Mesenchymal stem cell (in vitro differentiated cells and primary cell): ENCODE data around the gene CD151.

Experiments used
- DNase-seq: peaks from one replicate; pipeline ENCODE4 v3.0.0-alpha.2; 2013
- H2AFZ ChIP-seq: one replicate; pipeline ENCODE4 v1.6.1; 2013; ENCODE audit warnings: low read depth, mild to moderate bottlenecking, control low read depth, inconsistent platforms, low read length, moderate library complexity
- H2AK5ac ChIP-seq: 2 replicates; pipeline ENCODE4 v1.6.1; 2013; ENCODE audit warnings: low read length, moderate library complexity, mild to moderate bottlenecking, inconsistent platforms; ENCODE audit not compliant: severe bottlenecking
- H2BK120ac ChIP-seq: one replicate; pipeline ENCODE4 v1.6.1; 2013; ENCODE audit warnings: low read depth, mild to moderate bottlenecking, inconsistent platforms, low read length, moderate library complexity
- H2BK12ac ChIP-seq, 2 experiments: one replicate each; pipeline ENCODE4 v1.6.1; 2013; ENCODE audit warnings: inconsistent platforms in 2 of 2, low read length in 2 of 2, mild to moderate bottlenecking in 2 of 2, moderate library complexity in 2 of 2, control low read depth in 1 of 2
- H2BK15ac ChIP-seq: one replicate; pipeline ENCODE4 v1.6.1; 2013; ENCODE audit warnings: mild to moderate bottlenecking, low read depth, inconsistent platforms; ENCODE audit not compliant: poor library complexity, severe bottlenecking
- H2BK5ac ChIP-seq: 2 replicates; pipeline ENCODE4 v1.6.1; 2013; ENCODE audit warnings: low read depth, mild to moderate bottlenecking, low read length, control low read depth, inconsistent platforms; ENCODE audit not compliant: poor library complexity, severe bottlenecking
- H3K14ac ChIP-seq, 2 experiments: one replicate each; pipeline ENCODE4 v1.6.1; 2013; ENCODE audit warnings: inconsistent platforms in 2 of 2, low read length in 2 of 2, control low read depth in 1 of 2, mild to moderate bottlenecking in 1 of 2, moderate library complexity in 1 of 2
- H3K18ac ChIP-seq, 2 experiments: one replicate each; pipeline ENCODE4 v1.6.1; 2013; ENCODE audit warnings: inconsistent platforms in 2 of 2, low read length in 2 of 2, control low read depth in 1 of 2, low read depth in 1 of 2, mild to moderate bottlenecking in 1 of 2
- H3K23ac ChIP-seq, 2 experiments: one replicate each; pipeline ENCODE4 v1.6.1; 2013; ENCODE audit warnings: inconsistent platforms in 2 of 2, low read length in 2 of 2, mild to moderate bottlenecking in 2 of 2, moderate library complexity in 2 of 2, control low read depth in 1 of 2
- H3K27ac ChIP-seq: 2 replicates; pipeline ENCODE4 v1.5.1; 2013; ENCODE audit warnings: mild to moderate bottlenecking, moderate library complexity, low read length, control low read depth, inconsistent platforms; ENCODE audit not compliant: poor library complexity, severe bottlenecking
- H3K27me3 ChIP-seq, 2 experiments: 2 replicates each; pipeline versions ENCODE4 v1.6.1 to v1.7.0; 2013; ENCODE audit warnings: low read length in 2 of 2, mild to moderate bottlenecking in 2 of 2, moderate library complexity in 2 of 2, control low read depth in 1 of 2, inconsistent platforms in 1 of 2; ENCODE audit not compliant: control insufficient read depth in 1 of 2, insufficient read depth in 1 of 2
- H3K36me3 ChIP-seq, 2 experiments: 2 replicates each; pipeline versions ENCODE4 v1.6.1 to v1.7.0; 2013; ENCODE audit warnings: low read length in 2 of 2, control low read depth in 1 of 2, inconsistent platforms in 1 of 2, low read depth in 1 of 2, mild to moderate bottlenecking in 1 of 2; ENCODE audit not compliant: insufficient read depth in 2 of 2, control insufficient read depth in 1 of 2
- H3K4ac ChIP-seq, 2 experiments: one replicate each; pipeline ENCODE4 v1.6.1; 2013; ENCODE audit warnings: inconsistent platforms in 2 of 2, low read length in 2 of 2, mild to moderate bottlenecking in 2 of 2, moderate library complexity in 2 of 2, control low read depth in 1 of 2, low read depth in 1 of 2
- H3K4me1 ChIP-seq: 2 replicates; pipeline ENCODE4 v1.6.1; 2013; ENCODE audit warnings: low read depth, low read length, control low read depth; ENCODE audit not compliant: control insufficient read depth, insufficient read depth
- H3K4me2 ChIP-seq: 2 replicates; pipeline ENCODE4 v1.6.1; 2013; ENCODE audit warnings: low read length, mild to moderate bottlenecking, inconsistent platforms; ENCODE audit not compliant: poor library complexity, severe bottlenecking
- H3K4me3 ChIP-seq, 2 experiments: 2 replicates each; pipeline versions ENCODE4 v1.5.1 to v1.7.0; 2013; ENCODE audit warnings: low read length in 2 of 2, mild to moderate bottlenecking in 2 of 2, control low read depth in 1 of 2, low read depth in 1 of 2; ENCODE audit not compliant: insufficient read depth in 1 of 2
- H3K79me1 ChIP-seq: replicated peaks from 2 replicates; pipeline ENCODE4 v1.6.1; 2013; ENCODE audit warnings: mild to moderate bottlenecking, control low read depth, low read length, inconsistent platforms; ENCODE audit not compliant: poor library complexity, severe bottlenecking
- H3K9ac ChIP-seq: 2 replicates; pipeline ENCODE4 v1.7.0; 2013; ENCODE audit warnings: mild to moderate bottlenecking, low read length, moderate library complexity
- H3K9me3 ChIP-seq: 2 replicates; pipeline ENCODE4 v1.7.0; 2013; ENCODE audit warnings: mild to moderate bottlenecking, low read length; ENCODE audit not compliant: control insufficient read depth
- H4K8ac ChIP-seq: one replicate; pipeline ENCODE4 v1.6.1; 2013; ENCODE audit warnings: inconsistent platforms, mild to moderate bottlenecking, low read length, moderate library complexity
- H4K91ac ChIP-seq: one replicate; pipeline ENCODE4 v1.6.1; 2013; ENCODE audit warnings: mild to moderate bottlenecking, low read length, inconsistent platforms
- WGBS: methylation state at CpG from one replicate; pipeline ENCODE4 v1.1.7; 2013; ENCODE audit warnings: mixed read lengths; 5-methylcytosine and 5-hydroxymethylcytosine counted together

The CD151 gene

GRCh38 chr11:863910-864827, 31.4 kb downstream of the CD151 start:
- H3K4me2 ChIP-seq: no peak overlapping the region
- H3K27me3 ChIP-seq: no peaks in the 10 kb centered on the region
- no peak overlapping the region for H4K8ac ChIP-seq
- peak overlapping the region; percentile 99 for H2AK5ac ChIP-seq
- H3K4ac ChIP-seq: no peak overlapping the region
- H4K91ac ChIP-seq: peak overlapping the region; percentile 2
- no peak overlapping the region for H2BK12ac ChIP-seq
- H3K36me3 ChIP-seq: peaks cover 50 to 62% of the 10 kb centered on the region in 2 experiments
- 95% methylated on average over 29 of the region's 31 CpGs for WGBS
- H3K14ac ChIP-seq: no peak overlapping the region
- DNase-seq: no peak
- H3K4me1 ChIP-seq: peaks cover 60% of the 10 kb centered on the region
- peak overlapping the region in 1 of 2 experiments; percentile 32 for H3K23ac ChIP-seq
- H2BK5ac ChIP-seq: peak overlapping the region; percentile 98
- no peak overlapping the region for H3K18ac ChIP-seq
- no peak overlapping the region for H2BK15ac ChIP-seq
- no peak overlapping the region for H2BK120ac ChIP-seq
- H2AFZ ChIP-seq: no peak overlapping the region
- H3K9me3 ChIP-seq: no peaks in the 10 kb centered on the region
- peak overlapping the region; percentile 93 for H3K27ac ChIP-seq
- no peak overlapping the region for H3K9ac ChIP-seq
- peaks cover 13% of the 10 kb centered on the region for H3K79me1 ChIP-seq
- no peak overlapping the region for H3K4me3 ChIP-seq

GRCh38 chr11:864898-865297, 32.1 kb downstream of the CD151 start:
- H3K36me3 ChIP-seq: peaks cover 50 to 69% of the 10 kb centered on the region in 2 experiments
- DNase-seq: no peak
- H3K4me3 ChIP-seq: no peak overlapping the region
- WGBS: 88% methylated on average over 11 of the region's 11 CpGs
- peak overlapping the region; percentile 30 for H2AK5ac ChIP-seq
- no peak overlapping the region for H3K4ac ChIP-seq
- no peak overlapping the region for H3K18ac ChIP-seq
- H3K4me2 ChIP-seq: no peak overlapping the region
- no peak overlapping the region for H2AFZ ChIP-seq
- H2BK5ac ChIP-seq: no peak overlapping the region
- H2BK120ac ChIP-seq: no peak overlapping the region
- no peak overlapping the region for H4K8ac ChIP-seq
- no peak overlapping the region for H3K9ac ChIP-seq
- no peak overlapping the region for H3K23ac ChIP-seq
- no peak overlapping the region for H3K27ac ChIP-seq
- H3K9me3 ChIP-seq: no peaks in the 10 kb centered on the region
- H3K79me1 ChIP-seq: peaks cover 10% of the 10 kb centered on the region
- no peak overlapping the region for H2BK15ac ChIP-seq
- H3K14ac ChIP-seq: no peak overlapping the region
- H3K4me1 ChIP-seq: peaks cover 55% of the 10 kb centered on the region
- no peak overlapping the region for H2BK12ac ChIP-seq
- no peak overlapping the region for H4K91ac ChIP-seq
- no peaks in the 10 kb centered on the region for H3K27me3 ChIP-seq

- Histone ChIP-seq H2BK120ac (no peak overlapping the region), H3K9me3 (no peaks in the 10 kb centered on the region), H2AK5ac (no peak overlapping the region), H3K79me1 (peaks cover 3% of the 10 kb centered on the region), H3K4me3 (no peak overlapping the region), H2AFZ (no peak overlapping the region), H2BK15ac (no peak overlapping the region), H3K4me2 (no peak overlapping the region), H4K91ac (no peak overlapping the region), H3K27ac (no peak overlapping the region), H2BK12ac (peak overlapping the region in 1 of 2 experiments; percentile 18), H2BK5ac (no peak overlapping the region), H3K9ac (no peak overlapping the region), H4K8ac (no peak overlapping the region), H3K27me3 (no peaks in the 10 kb centered on the region), H3K4ac (no peak overlapping the region), H3K14ac (no peak overlapping the region), H3K4me1 (peaks cover 51% of the 10 kb centered on the region), H3K23ac (no peak overlapping the region), H3K36me3 (peaks cover 50 to 68% of the 10 kb centered on the region in 2 experiments), H3K18ac (no peak overlapping the region)
- no peak for DNase-seq
- WGBS: 93% methylated on average over 41 of the region's 41 CpGs
Observed at GRCh38 chr11:865462-866430, 33.0 kb downstream of the CD151 start.

- H2BK12ac ChIP-seq: no peak overlapping the region
- H3K27ac ChIP-seq: no peak overlapping the region
- no peak overlapping the region for H3K4me2 ChIP-seq
- no peak overlapping the region for H3K9ac ChIP-seq
- no peak overlapping the region for H4K8ac ChIP-seq
- peaks cover 49% of the 10 kb centered on the region for H3K4me1 ChIP-seq
- H3K27me3 ChIP-seq: no peaks in the 10 kb centered on the region
- H4K91ac ChIP-seq: no peak overlapping the region
- H3K14ac ChIP-seq: no peak overlapping the region
- no peak overlapping the region for H2BK5ac ChIP-seq
- no peak overlapping the region for H3K4ac ChIP-seq
- no peaks in the 10 kb centered on the region for H3K9me3 ChIP-seq
- no peak overlapping the region for H3K4me3 ChIP-seq
- 92% methylated on average over 13 of the region's 14 CpGs for WGBS
- peaks cover 1% of the 10 kb centered on the region for H3K79me1 ChIP-seq
- H2BK120ac ChIP-seq: no peak overlapping the region
- H2AK5ac ChIP-seq: no peak overlapping the region
- peaks cover 50 to 71% of the 10 kb centered on the region in 2 experiments for H3K36me3 ChIP-seq
- no peak for DNase-seq
- no peak overlapping the region for H2AFZ ChIP-seq
- H3K18ac ChIP-seq: no peak overlapping the region
- no peak overlapping the region for H3K23ac ChIP-seq
- H2BK15ac ChIP-seq: no peak overlapping the region
Observed at GRCh38 chr11:866481-866880, 33.7 kb downstream of the CD151 start.
